DOHH2 (cell line): ENCODE data around the gene GABARAPL2.

Experiments used
- H3F3A ChIP-seq: fragments of 200-600 bp; sonication (generic), shearing (Covaris generic); 2 replicates; pipeline ENCODE4 v1.6.0; 2016; ENCODE audit warnings: antibody characterized with exemption, mild to moderate bottlenecking; ENCODE audit not compliant: control insufficient read depth, insufficient read depth
- H3K27ac ChIP-seq: fragments of 200-600 bp; sonication (generic); 2 replicates; pipeline ENCODE4 v1.5.1; 2014; ENCODE audit warnings: low read depth, mild to moderate bottlenecking, low read length, moderate library complexity
- H3K27me3 ChIP-seq: fragments of 200-600 bp; sonication (generic); 2 replicates; pipeline ENCODE4 v1.6.1; 2014; ENCODE audit warnings: mild to moderate bottlenecking, low read length, mixed read lengths; ENCODE audit not compliant: control insufficient read depth
- H3K36me3 ChIP-seq: fragments of 200-600 bp; sonication (generic); 2 replicates; pipeline ENCODE4 v1.6.1; 2014; ENCODE audit warnings: mild to moderate bottlenecking, low read length, moderate library complexity, mixed read lengths; ENCODE audit not compliant: control insufficient read depth
- H3K4me1 ChIP-seq: fragments of 200-600 bp; sonication (generic); 2 replicates; pipeline ENCODE4 v1.6.1; 2014; ENCODE audit warnings: mild to moderate bottlenecking, low read length, mixed read lengths; ENCODE audit not compliant: control insufficient read depth
- H3K4me2 ChIP-seq: fragments of 200-600 bp; sonication (generic); 2 replicates; pipeline ENCODE4 v1.6.0; 2014; ENCODE audit warnings: mild to moderate bottlenecking, low read length, moderate library complexity
- H3K4me3 ChIP-seq: fragments of 200-600 bp; sonication (generic); 2 replicates; pipeline ENCODE4 v1.5.1; 2014; ENCODE audit warnings: mild to moderate bottlenecking, low read length, mixed read lengths
- H3K79me2 ChIP-seq: fragments of 200-600 bp; sonication (generic); 2 replicates; pipeline ENCODE4 v1.6.1; 2014; ENCODE audit warnings: mild to moderate bottlenecking, low read length, mixed read lengths; ENCODE audit not compliant: control insufficient read depth
- H3K9me2 ChIP-seq: fragments of 200-600 bp; sonication (generic); replicated peaks from 2 replicates; pipeline ENCODE4 v1.6.1; 2014; ENCODE audit warnings: mild to moderate bottlenecking, low read length, mixed read lengths; ENCODE audit not compliant: control insufficient read depth
- H3K9me3 ChIP-seq: fragments of 200-600 bp; sonication (generic); 2 replicates; pipeline ENCODE4 v1.6.1; 2014; ENCODE audit warnings: antibody characterized with exemption, low read length, mixed read lengths; ENCODE audit not compliant: control insufficient read depth, insufficient read depth
- H4K20me1 ChIP-seq: fragments of 200-600 bp; sonication (generic); 2 replicates; pipeline ENCODE4 v1.6.0; 2014; ENCODE audit warnings: low read depth, mild to moderate bottlenecking, antibody characterized with exemption, low read length, moderate library complexity; ENCODE audit not compliant: control insufficient read depth, insufficient read depth
- EZH2phosphoT487 ChIP-seq: fragments of 200-600 bp; sonication (generic); IDR thresholded peaks from 2 replicates; pipeline ENCODE4 v1.6.1; 2017; ENCODE audit warnings: borderline replicate concordance, mild to moderate bottlenecking, antibody characterized with exemption, low read length, moderate library complexity, mixed read lengths
- TF ChIP-seq, protein P1 (sequence below): fragments of 200-600 bp; sonication (generic); IDR thresholded peaks from one replicate; pipeline ENCODE4 v1.5.1; 2014; ENCODE audit warnings: antibody characterized with exemption, mild to moderate bottlenecking, low read depth, low read length; ENCODE audit not compliant: poor library complexity, severe bottlenecking

GABARAPL2 gene

DNA sequence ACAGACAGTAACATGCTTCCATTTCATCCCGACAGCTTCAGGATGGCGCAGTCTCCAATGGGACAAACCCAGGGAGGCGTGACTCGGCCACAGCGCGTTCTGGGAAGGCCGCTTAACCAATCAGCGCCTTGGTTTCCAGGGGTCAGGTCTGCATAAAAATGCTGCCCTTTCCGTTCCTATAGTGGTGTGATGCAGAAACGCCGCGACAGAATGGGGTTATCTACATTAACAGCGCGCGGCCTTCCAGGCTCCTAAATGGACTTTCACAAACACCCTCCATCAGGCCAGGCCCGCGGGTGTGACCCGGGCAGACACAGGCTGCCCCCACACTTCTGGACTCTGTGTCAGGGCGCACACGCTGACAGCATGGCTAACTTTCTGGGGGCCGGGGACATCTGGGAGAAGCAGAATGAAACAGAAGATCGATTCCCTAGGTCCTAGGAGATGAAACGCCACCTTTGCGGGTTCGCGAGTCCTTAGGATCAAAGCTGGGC lies 10.9 kb upstream of the GABARAPL2 start:
- Histone ChIP-seq H3K36me3 (no peaks in the 10 kb centered on the region), H3K27ac (peak overlapping the region; percentile 66), H3K9me3 (no peaks in the 10 kb centered on the region)

GRCh38 chr16:75555707-75556430 lies 10.3 kb upstream of the GABARAPL2 start, which contains the start of gene TMEM231:
Gene TMEM231, minus strand, starts transcription at chr16:75556252. Its CDS starts 43 bp downstream, at chr16:75556209.
- no peak for TF ChIP-seq EZH2phosphoT487
- TF ChIP-seq, protein P1, sequence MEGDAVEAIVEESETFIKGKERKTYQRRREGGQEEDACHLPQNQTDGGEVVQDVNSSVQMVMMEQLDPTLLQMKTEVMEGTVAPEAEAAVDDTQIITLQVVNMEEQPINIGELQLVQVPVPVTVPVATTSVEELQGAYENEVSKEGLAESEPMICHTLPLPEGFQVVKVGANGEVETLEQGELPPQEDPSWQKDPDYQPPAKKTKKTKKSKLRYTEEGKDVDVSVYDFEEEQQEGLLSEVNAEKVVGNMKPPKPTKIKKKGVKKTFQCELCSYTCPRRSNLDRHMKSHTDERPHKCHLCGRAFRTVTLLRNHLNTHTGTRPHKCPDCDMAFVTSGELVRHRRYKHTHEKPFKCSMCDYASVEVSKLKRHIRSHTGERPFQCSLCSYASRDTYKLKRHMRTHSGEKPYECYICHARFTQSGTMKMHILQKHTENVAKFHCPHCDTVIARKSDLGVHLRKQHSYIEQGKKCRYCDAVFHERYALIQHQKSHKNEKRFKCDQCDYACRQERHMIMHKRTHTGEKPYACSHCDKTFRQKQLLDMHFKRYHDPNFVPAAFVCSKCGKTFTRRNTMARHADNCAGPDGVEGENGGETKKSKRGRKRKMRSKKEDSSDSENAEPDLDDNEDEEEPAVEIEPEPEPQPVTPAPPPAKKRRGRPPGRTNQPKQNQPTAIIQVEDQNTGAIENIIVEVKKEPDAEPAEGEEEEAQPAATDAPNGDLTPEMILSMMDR, result peak; percentile 21
- Histone ChIP-seq H3K79me2 (peaks cover 14% of the 10 kb centered on the region), H4K20me1 (no peaks in the 10 kb centered on the region), H3K9me2 (no peaks in the 10 kb centered on the region), H3K4me1 (peaks cover 13% of the 10 kb centered on the region), H3F3A (no peaks in the 10 kb centered on the region), H3K4me3 (peak within 1 kb of the TSS; percentile 86), H3K9me3 (no peaks in the 10 kb centered on the region), H3K4me2 (peak within 1 kb of the TSS; percentile 90), H3K27ac (peak within 1 kb of the TSS; percentile 66), H3K27me3 (no peaks in the 10 kb centered on the region), H3K36me3 (no peaks in the 10 kb centered on the region)

More for the DNA sequence above, 10.9 kb upstream of the GABARAPL2 start:
- Histone ChIP-seq H4K20me1 (no peaks in the 10 kb centered on the region), H3F3A (no peaks in the 10 kb centered on the region), H3K4me3 (peak overlapping the region; percentile 86), H3K79me2 (peaks cover 14% of the 10 kb centered on the region), H3K4me2 (peak overlapping the region; percentile 90), H3K4me1 (peaks cover 13% of the 10 kb centered on the region), H3K27me3 (no peaks in the 10 kb centered on the region), H3K9me2 (no peaks in the 10 kb centered on the region)
- TF ChIP-seq, protein P1, result no peak
- no peak for TF ChIP-seq EZH2phosphoT487

DNA sequence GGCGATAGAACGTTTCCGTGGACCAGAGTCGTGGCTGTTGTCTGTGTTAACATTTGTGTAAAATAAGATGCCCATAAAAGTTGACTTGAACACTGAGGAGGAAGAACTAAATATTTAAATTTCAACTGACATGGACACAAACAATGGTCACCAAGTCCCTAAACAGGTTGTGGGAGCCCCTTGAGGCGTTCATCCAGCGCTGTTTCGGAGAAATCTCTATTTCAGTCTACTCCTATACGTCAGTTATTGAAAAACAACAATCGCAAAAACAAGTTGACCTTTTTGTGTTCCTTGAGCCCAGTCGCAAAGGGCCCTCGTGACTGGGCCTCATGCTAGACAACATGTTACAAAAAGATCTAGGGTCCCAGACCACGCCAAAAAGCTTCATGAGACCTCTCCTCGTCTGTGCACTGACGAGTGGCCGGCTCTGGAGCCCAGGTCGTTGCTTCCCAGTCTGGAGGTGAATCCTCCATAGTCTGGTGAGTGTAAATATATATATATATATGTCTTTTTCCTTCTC lies 9.7 kb upstream of the GABARAPL2 start:
- no peaks in the 10 kb centered on the region for H3K9me3 ChIP-seq
- no peaks in the 10 kb centered on the region for H3K27me3 ChIP-seq
- TF ChIP-seq EZH2phosphoT487, result no peak
- TF ChIP-seq, protein P1, result no peak
- H3K9me2 ChIP-seq, result no peaks in the 10 kb centered on the region
- H3K79me2 ChIP-seq, result peaks cover 14% of the 10 kb centered on the region
- H3K4me2 ChIP-seq, result peak overlapping the region; percentile 90
- no peaks in the 10 kb centered on the region for H4K20me1 ChIP-seq
- H3K4me1 ChIP-seq, result peaks cover 13% of the 10 kb centered on the region
- no peaks in the 10 kb centered on the region for H3F3A ChIP-seq
- no peaks in the 10 kb centered on the region for H3K36me3 ChIP-seq
- H3K4me3 ChIP-seq, result peak overlapping the region; percentile 86
- peak overlapping the region; percentile 1; the same call in 1 of the 2 replicates for H3K27ac ChIP-seq
